Hematopoietic multipotent progenitor cell treated with erythropoietin and hydrocortisone succinate and interleukin-3 and kit ligand, for 6 days (in vitro differentiated cells): ENCODE data around the gene ZC3H10.
A peak's percentile ranks its signal among the peaks of the same experiment; 100 is the strongest.
"Not testable (repeated sequence)": the region's sequence is repeated elsewhere in the genome, so short reads cannot be mapped to it uniquely, and the experiment has no call there.

ENCODE experiments used
- DNase-seq: peaks from one replicate; pipeline ENCODE4 v3.0.0-alpha.2; 2015

ZC3H10 gene

GRCh38 chr12:56117778-56118687 lies at the start of gene ZC3H10:
TSS of gene ZC3H10 (plus strand) at chr12:56118266. CDS start at chr12:56120563, 2,297 bp downstream.
- peak; percentile 100 for DNase-seq

GRCh38 chr12:56071648-56072047 lies 46.4 kb upstream of the ZC3H10 start:
- DNase-seq = no peak

- DNase-seq = no peak
These were observed 43.7 kb upstream of the ZC3H10 start for GRCh38 chr12:56074396-56074795.

GRCh38 chr12:56077966-56078365 lies 40.1 kb upstream of the ZC3H10 start:
- DNase-seq = not testable (repeated sequence)

GRCh38 chr12:56078427-56078826 lies 39.6 kb upstream of the ZC3H10 start:
- DNase-seq = no peak

GRCh38 chr12:56078931-56079722 lies 38.9 kb upstream of the ZC3H10 start:
- DNase-seq = peak; percentile 77

GRCh38 chr12:56079723-56080555 lies 38.1 kb upstream of the ZC3H10 start, which contains the start of gene ERBB3:
TSS of gene ERBB3 (plus strand) at chr12:56080165. CDS start at chr12:56080301, 136 bp downstream.
- peak; percentile 76 for DNase-seq

- DNase-seq = no peak
These were observed 37.4 kb upstream of the ZC3H10 start for GRCh38 chr12:56080556-56081138.

- DNase-seq = no peak
These were observed 36.4 kb upstream of the ZC3H10 start for GRCh38 chr12:56081393-56082347.

- no peak for DNase-seq
These were observed 35.7 kb upstream of the ZC3H10 start for GRCh38 chr12:56082382-56082781.

GRCh38 chr12:56082967-56083366 lies 35.1 kb upstream of the ZC3H10 start:
- DNase-seq = no peak

- DNase-seq = peak; percentile 73
These were observed 33.0 kb upstream of the ZC3H10 start for GRCh38 chr12:56084958-56085543.

GRCh38 chr12:56086096-56086495 lies 32.0 kb upstream of the ZC3H10 start:
- no peak for DNase-seq

GRCh38 chr12:56086608-56087007 lies 31.5 kb upstream of the ZC3H10 start:
- DNase-seq = no peak

- DNase-seq = no peak
These were observed 30.8 kb upstream of the ZC3H10 start for GRCh38 chr12:56087220-56087619.

- DNase-seq = no peak
These were observed 20.3 kb upstream of the ZC3H10 start for GRCh38 chr12:56097738-56098137.

- no peak for DNase-seq
These were observed 19.5 kb upstream of the ZC3H10 start for GRCh38 chr12:56098592-56098991.

- DNase-seq = no peak
These were observed 18.3 kb upstream of the ZC3H10 start for GRCh38 chr12:56099787-56100186.

- no peak for DNase-seq
These were observed 17.0 kb upstream of the ZC3H10 start for GRCh38 chr12:56101045-56101444.

- DNase-seq = no peak
These were observed 15.4 kb upstream of the ZC3H10 start for GRCh38 chr12:56102683-56103065.
